Fibroblast of the aortic adventitia (primary cell): ENCODE measurements around the gene COX7B2. TPM values are rescaled to one million over a fixed set of nuclear protein-coding genes. Genes with fewer than 3 reads are reported as not detected.
A peak's percentile ranks its signal among the peaks of the same experiment; 100 is the strongest.

Source experiments
- DNase-seq: peaks from one replicate; pipeline ENCODE4 v3.0.0-alpha.2; 2010; ENCODE audit warnings: low read depth
- H3K4me3 ChIP-seq: 2 replicates; pipeline ENCODE4 v1.5.1; 2011; ENCODE audit warnings: low read depth, mild to moderate bottlenecking, control low read depth, low read length, moderate library complexity
- CTCF ChIP-seq: IDR thresholded peaks from 2 replicates; pipeline ENCODE4 v1.5.1; 2011; ENCODE audit warnings: mild to moderate bottlenecking, low read length, control low read depth, inconsistent platforms; ENCODE audit not compliant: insufficient read depth
- total RNA-seq: library from RNA; depleted of rRNA; stranded (reverse); fragments of >200 nt; gene quantifications from 2 replicates; pipeline ENCODE4 v1.2.3, GENCODE V29; 2012; ENCODE audit warnings: low replicate concordance

COX7B2 gene
- total RNA-seq, 1 donor, result not detected

DNA sequence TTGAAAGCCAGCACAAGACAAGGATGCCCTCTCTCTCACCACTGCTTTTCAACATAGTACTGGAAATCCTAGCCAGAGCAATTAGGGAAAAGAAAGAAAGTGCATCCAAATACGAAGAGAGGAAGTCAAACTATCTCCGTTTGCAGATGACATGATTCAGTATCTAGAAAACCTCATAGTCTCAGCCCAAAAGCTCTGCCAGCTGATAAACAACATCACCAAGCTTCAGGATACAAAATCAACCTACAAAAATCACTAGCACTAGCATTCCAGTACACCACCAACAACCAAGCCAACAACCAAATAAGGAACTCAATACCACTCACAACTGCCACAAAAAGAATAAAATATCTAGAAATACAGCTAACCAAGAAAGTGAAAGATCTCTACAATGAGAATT is 38.6 kb downstream of the COX7B2 start:
- no peak overlapping the region for H3K4me3 ChIP-seq
- no peak for DNase-seq
- TF ChIP-seq CTCF, result no peak

- TF ChIP-seq CTCF, result no peak
- H3K4me3 ChIP-seq, result no peak overlapping the region
- no peak for DNase-seq
These were observed 52.7 kb downstream of the COX7B2 start for GRCh38 chr4:46856333-46856732.

DNA sequence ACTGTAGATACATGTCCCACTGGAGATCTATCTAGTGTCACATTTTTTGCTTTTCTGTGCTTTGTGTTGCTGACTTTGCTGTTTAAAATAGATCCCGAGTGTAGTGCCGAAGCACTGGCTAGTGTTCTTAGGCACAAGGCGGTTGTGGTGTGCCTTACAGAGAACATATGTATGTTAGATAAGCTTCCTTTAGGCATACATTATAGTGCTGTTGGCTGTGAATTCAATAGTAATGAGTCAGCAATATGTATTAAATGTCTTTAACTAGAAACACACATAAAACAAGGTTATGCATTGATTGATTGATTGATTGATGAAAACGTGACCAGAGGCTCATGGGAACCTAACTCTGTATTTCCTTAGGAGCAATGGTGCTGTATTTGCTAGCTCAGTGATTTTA is 56.2 kb downstream of the COX7B2 start:
- DNase-seq, result no peak
- H3K4me3 ChIP-seq, result no peak overlapping the region
- no peak for TF ChIP-seq CTCF

- DNase-seq, result no peak
- H3K4me3 ChIP-seq, result no peak overlapping the region
- no peak for TF ChIP-seq CTCF
These were observed 59.0 kb downstream of the COX7B2 start for GRCh38 chr4:46850026-46850425.

- H3K4me3 ChIP-seq, result no peak overlapping the region
- DNase-seq, result peak; percentile 74
- peak; percentile 66 for TF ChIP-seq CTCF
These were observed 64.6 kb downstream of the COX7B2 start for GRCh38 chr4:46844325-46844917.

GRCh38 chr4:46839128-46839527 is 69.9 kb downstream of the COX7B2 start:
- DNase-seq, result no peak
- TF ChIP-seq CTCF, result no peak
- no peak overlapping the region for H3K4me3 ChIP-seq

- TF ChIP-seq CTCF, result no peak
- no peak for DNase-seq
- no peak overlapping the region for H3K4me3 ChIP-seq
These were observed 71.4 kb downstream of the COX7B2 start for GRCh38 chr4:46837639-46838038.
